GM12873 (cell line): ENCODE data around the gene FRAS1.

ENCODE experiments used
- TF ChIP-seq, protein P1 (sequence below): IDR thresholded peaks from 2 replicates; pipeline ENCODE4 v1.5.1; 2012; ENCODE audit warnings: low read depth, mild to moderate bottlenecking, moderate library complexity, low read length, control low read depth; ENCODE audit not compliant: insufficient read depth; ENCODE audit errors: missing control alignments

The FRAS1 gene

DNA sequence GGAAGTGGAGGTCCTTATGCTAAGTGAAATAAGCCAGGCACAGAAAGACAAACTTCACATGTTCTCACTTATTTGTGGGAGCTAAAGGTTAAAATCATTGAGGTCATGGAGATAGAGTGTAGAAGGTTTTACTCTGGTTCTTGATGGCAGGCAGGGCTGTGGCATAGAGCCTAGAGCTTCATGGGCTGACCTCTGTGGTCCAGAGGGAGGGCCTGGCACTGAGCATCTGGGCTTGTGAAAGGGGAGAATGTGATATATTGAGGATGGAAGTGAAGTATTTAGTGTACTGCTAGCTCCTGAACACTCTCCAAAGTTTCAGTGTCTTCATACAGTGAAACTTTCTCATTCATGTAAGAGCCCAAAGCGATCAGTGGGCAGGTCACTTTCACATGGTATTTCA, 423.2 kb downstream of the FRAS1 start:
- TF ChIP-seq, protein P1, sequence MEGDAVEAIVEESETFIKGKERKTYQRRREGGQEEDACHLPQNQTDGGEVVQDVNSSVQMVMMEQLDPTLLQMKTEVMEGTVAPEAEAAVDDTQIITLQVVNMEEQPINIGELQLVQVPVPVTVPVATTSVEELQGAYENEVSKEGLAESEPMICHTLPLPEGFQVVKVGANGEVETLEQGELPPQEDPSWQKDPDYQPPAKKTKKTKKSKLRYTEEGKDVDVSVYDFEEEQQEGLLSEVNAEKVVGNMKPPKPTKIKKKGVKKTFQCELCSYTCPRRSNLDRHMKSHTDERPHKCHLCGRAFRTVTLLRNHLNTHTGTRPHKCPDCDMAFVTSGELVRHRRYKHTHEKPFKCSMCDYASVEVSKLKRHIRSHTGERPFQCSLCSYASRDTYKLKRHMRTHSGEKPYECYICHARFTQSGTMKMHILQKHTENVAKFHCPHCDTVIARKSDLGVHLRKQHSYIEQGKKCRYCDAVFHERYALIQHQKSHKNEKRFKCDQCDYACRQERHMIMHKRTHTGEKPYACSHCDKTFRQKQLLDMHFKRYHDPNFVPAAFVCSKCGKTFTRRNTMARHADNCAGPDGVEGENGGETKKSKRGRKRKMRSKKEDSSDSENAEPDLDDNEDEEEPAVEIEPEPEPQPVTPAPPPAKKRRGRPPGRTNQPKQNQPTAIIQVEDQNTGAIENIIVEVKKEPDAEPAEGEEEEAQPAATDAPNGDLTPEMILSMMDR, result no peak

DNA sequence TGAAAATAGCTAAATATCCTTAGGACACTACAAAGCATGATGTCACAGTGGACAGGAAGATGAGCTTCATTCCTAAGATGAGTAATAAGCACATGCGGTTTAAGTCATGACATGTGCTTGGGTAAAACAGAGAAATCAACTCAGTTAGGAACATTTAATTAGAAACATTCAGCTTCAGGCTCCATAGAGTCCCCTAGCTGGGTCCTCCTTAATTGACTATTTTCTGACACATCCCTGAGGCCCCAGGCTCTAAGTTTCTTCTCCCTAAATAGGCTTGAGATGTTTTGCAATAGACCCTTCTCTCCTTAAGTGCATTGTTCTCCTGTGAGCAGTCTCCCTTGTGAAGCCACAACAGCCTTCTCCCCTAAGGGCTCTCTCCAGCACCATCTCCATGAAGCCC, 424.1 kb downstream of the FRAS1 start:
- TF ChIP-seq, protein P1, result no peak

DNA sequence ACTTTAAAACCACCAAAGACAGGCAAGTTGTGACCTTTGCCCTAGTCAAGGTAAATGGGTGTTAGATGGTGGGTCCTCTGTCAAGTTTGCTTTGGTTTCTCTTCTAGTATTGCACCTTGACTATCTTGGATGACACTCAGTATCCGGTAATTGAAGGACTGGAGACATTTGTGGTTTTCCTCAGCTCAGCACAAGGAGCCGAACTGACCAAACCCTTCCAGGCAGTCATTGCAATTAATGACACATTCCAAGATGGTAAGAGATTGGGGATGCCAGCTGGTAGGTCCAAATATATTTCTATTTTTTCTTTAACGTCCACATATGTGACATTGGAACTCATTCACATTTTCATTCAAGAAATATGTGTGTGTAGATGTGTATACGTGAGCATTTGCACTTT, 425.2 kb downstream of the FRAS1 start:
- TF ChIP-seq, protein P1, result no peak

DNA sequence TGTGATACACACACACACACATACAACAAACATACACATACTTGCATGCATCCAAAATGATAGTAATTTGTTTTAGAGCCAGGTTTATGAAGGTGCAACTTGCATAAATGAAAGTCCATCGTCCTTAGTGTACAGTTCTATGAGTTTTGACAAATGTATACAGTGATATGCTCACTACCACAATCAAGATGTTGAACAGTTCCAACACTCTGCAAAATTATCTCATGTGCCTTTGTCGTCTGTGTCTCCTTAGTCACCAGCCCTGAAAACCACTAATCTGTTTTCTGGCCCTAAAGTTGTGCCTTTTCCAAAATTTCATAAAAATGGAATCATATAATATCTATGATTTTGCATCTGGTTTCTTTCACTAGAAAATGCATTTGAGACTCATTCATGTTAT, 426.7 kb downstream of the FRAS1 start:
- TF ChIP-seq, protein P1, result no peak

DNA sequence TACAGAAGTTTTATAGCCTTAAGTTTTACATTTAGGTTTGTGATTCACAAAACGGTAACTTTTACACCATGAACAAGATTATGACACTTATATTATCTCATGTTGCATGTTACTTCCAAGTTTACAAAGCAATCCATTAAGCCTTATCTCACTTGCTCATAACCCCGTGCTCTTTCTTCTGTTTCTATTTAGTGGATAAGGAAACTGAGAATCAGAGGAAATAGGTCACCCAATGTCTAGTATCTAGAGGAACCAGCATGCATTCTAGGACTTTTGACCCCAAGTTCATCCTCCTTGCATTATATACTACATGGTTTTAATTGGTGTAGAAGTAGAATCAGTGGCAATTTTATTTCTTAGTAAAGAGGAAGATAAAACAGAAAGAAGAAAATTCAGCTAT, 427.5 kb downstream of the FRAS1 start:
- TF ChIP-seq, protein P1, result no peak

DNA sequence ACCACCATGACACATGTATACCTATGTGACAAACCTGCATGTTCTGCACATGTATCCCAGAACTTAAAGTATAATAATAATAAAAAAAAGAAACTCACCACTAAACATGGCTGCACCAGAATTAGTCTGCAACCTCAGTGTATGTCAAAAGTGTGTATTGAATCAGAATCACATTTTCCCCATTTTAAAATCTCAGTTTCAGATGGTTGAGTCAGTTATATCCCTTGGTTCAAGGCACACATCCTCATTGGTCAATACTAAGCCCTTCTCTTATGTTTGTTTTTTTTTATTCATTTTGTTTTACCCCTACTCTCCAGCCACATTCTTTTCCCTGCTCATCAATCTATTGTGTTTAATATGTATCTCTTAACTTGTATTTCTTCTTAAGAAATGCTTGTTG, 436.6 kb downstream of the FRAS1 start:
- TF ChIP-seq, protein P1, result no peak

DNA sequence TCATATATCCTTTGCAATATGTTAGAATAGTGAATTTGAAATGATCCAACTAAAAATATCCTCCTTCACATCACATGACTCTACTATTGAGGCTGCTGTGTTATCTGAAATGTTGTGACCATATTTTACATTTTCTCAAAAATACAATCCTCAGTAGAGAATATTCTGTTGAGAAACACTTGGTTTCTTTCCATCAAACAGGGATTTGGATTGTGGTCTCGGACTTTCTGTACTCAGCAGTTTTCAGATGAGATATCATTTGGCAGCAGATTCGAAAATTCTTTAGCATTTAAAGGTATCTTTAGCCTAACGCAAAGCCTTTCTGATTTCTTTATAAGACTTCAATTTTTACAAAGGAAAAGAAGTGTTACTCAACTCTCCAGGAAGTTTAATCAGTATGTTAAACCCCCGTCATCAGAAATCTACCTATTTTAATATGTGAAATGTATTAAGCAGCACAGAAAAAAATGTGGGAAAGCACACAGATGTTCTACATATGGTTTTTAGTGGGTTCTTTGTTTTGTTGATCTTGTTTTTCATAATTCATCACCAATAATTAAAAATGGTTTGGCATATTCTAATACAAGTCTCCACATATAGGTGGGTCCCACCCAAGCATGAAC, 439.0 kb downstream of the FRAS1 start:
- TF ChIP-seq, protein P1, result no peak
